ENCODE results near the gene RTN4IP1. TPM values are rescaled to one million over a fixed set of nuclear protein-coding genes. Genes with fewer than 3 reads are reported as not detected.

Gene RTN4IP1
- total RNA-seq, 1 experiment from 2014 or later: 12.5 TPM

GRCh38 chr6:106539936-106540335 lies 89.4 kb downstream of the RTN4IP1 start:
- Histone ChIP-seq H2BK5ac (ENCODE audit: insufficient read length, low read length) (no peak overlapping the region), H3K4ac (ENCODE audit: low read depth, low read length) (no peak overlapping the region), H2BK12ac (ENCODE audit: insufficient read length, low read depth, low read length) (no peak overlapping the region), H3K4me1 (ENCODE audit: insufficient read depth, low read length) (no peaks in the 10 kb centered on the region), H2AK5ac (ENCODE audit: insufficient read length, low read length) (no peak overlapping the region), H3K9ac (ENCODE audit: extremely low read depth, insufficient read length, low read length) (no peak overlapping the region), H3K56ac (ENCODE audit: insufficient read length, low read depth, low read length) (no peak overlapping the region), H3K18ac (ENCODE audit: insufficient read length, low read depth, low read length) (no peak overlapping the region), H2BK20ac (ENCODE audit: low read depth, low read length, poor library complexity, severe bottlenecking) (no peak overlapping the region), H3K4me2 (ENCODE audit: insufficient read depth, insufficient read length, low read length) (no peak overlapping the region), H3K9me3 (ENCODE audit: control insufficient read depth, low read depth, low read length) (no peaks in the 10 kb centered on the region), H4K8ac (replicated peaks; ENCODE audit: insufficient read length, low read depth, low read length) (no peak overlapping the region), H3T11ph (ENCODE audit: low read length) (no peak overlapping the region), H2BK15ac (ENCODE audit: low read depth, low read length) (no peak overlapping the region), H4K5ac (ENCODE audit: insufficient read length, low read depth, low read length) (no peak overlapping the region), H4K91ac (ENCODE audit: insufficient read length, low read depth, low read length) (no peak overlapping the region), H3K79me1 (ENCODE audit: insufficient read depth, low read depth, low read length, poor library complexity, severe bottlenecking) (no peaks in the 10 kb centered on the region), H3K79me2 (ENCODE audit: insufficient read depth, low read length) (no peaks in the 10 kb centered on the region), H3K27me3 (ENCODE audit: insufficient read depth, low read length) (no peaks in the 10 kb centered on the region), H2BK120ac (ENCODE audit: low read depth, low read length, poor library complexity, severe bottlenecking) (no peak overlapping the region), H3K14ac (ENCODE audit: insufficient read depth, low read length) (no peak overlapping the region), H4K20me1 (ENCODE audit: control insufficient read depth, insufficient read depth, insufficient read length) (no peaks in the 10 kb centered on the region), H3K27ac (ENCODE audit: insufficient read length, low read depth, low read length) (no peak overlapping the region), H3K23ac (ENCODE audit: insufficient read length, low read depth, low read length) (no peak overlapping the region), H3K23me2 (ENCODE audit: insufficient read length, low read depth, low read length, poor library complexity, severe bottlenecking) (no peaks in the 10 kb centered on the region), H2AFZ (ENCODE audit: low read length) (no peak overlapping the region)
- H3K4me1 Mint-ChIP-seq: peaks cover 5 to 8% of the 10 kb centered on the region in 2 experiments
- H3K36me3 Mint-ChIP-seq (ENCODE audit: insufficient read depth in 1 of 3, low read depth in 3 of 3): no peaks in the 10 kb centered on the region
- DNase-seq: no peak
- no peaks in the 10 kb centered on the region for H3K27me3 Mint-ChIP-seq (ENCODE audit: low read depth)
- no CpG with 5 or more reads among the region's 9 CpGs for WGBS (ENCODE audit: extremely low coverage, insufficient read length, low lambda C conversion rate)
- no peak overlapping the region; a peak in 1 of 7 replicates for H3K27ac Mint-ChIP-seq
- TF ChIP-seq, protein P1, sequence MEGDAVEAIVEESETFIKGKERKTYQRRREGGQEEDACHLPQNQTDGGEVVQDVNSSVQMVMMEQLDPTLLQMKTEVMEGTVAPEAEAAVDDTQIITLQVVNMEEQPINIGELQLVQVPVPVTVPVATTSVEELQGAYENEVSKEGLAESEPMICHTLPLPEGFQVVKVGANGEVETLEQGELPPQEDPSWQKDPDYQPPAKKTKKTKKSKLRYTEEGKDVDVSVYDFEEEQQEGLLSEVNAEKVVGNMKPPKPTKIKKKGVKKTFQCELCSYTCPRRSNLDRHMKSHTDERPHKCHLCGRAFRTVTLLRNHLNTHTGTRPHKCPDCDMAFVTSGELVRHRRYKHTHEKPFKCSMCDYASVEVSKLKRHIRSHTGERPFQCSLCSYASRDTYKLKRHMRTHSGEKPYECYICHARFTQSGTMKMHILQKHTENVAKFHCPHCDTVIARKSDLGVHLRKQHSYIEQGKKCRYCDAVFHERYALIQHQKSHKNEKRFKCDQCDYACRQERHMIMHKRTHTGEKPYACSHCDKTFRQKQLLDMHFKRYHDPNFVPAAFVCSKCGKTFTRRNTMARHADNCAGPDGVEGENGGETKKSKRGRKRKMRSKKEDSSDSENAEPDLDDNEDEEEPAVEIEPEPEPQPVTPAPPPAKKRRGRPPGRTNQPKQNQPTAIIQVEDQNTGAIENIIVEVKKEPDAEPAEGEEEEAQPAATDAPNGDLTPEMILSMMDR (conservative IDR thresholded peaks at IDR 0.05): no peak
- H3K9me3 Mint-ChIP-seq: no peaks in the 10 kb centered on the region
- H3K4me3 Mint-ChIP-seq: no peak overlapping the region

Data from H9 (cell line).